Spleen (tissue), 11 donors: ENCODE measurements around the gene HOXD13. TPM values are rescaled to one million over a fixed set of nuclear protein-coding genes. Genes with fewer than 3 reads are reported as not detected.

Source experiments
- DNase-seq: peaks from one replicate; pipeline ENCODE4 v3.0.0-alpha.2; 2020
- H3K27ac ChIP-seq, 8 donors: fragments of 200-600 bp; sonication (generic) in 7 of 8; 1 replicate in 4 of 8; 2 replicates in 4 of 8; pipeline versions ENCODE4 v1.5.0 to v1.8.0; 2016 to 2021; ENCODE audit warnings: inconsistent platforms in 4 of 8, mild to moderate bottlenecking in 4 of 8, moderate library complexity in 1 of 8
- H3K27me3 ChIP-seq, 7 donors: fragments of 200-600 bp; sonication (generic) in 6 of 7; replicated peaks in 1 of 7; 1 replicate in 4 of 7; 2 replicates in 3 of 7; pipeline versions ENCODE4 v1.5.0 to v1.8.0; 2016 to 2021; ENCODE audit warnings: inconsistent platforms in 3 of 7, mild to moderate bottlenecking in 1 of 7
- H3K36me3 ChIP-seq, 6 donors: fragments of 200-600 bp; sonication (generic) in 5 of 6; 1 replicate in 4 of 6; 2 replicates in 2 of 6; pipeline versions ENCODE4 v1.5.0 to v1.8.0; 2016 to 2021; ENCODE audit warnings: inconsistent platforms in 2 of 6
- H3K4me1 ChIP-seq, 6 donors: fragments of 200-600 bp; sonication (generic) in 5 of 6; 1 replicate in 3 of 6; 2 replicates in 3 of 6; pipeline versions ENCODE4 v1.5.0 to v1.8.0; 2016 to 2021; ENCODE audit warnings: inconsistent platforms in 3 of 6
- H3K4me3 ChIP-seq, 8 donors: fragments of 200-600 bp; sonication (generic) in 7 of 8; 1 replicate in 4 of 8; 2 replicates in 4 of 8; pipeline versions ENCODE4 v1.5.0 to v1.8.0; 2016 to 2021; ENCODE audit warnings: inconsistent platforms in 4 of 8, mild to moderate bottlenecking in 4 of 8, moderate library complexity in 2 of 8
- H3K9me3 ChIP-seq, 8 donors: fragments of 200-600 bp; sonication (generic) in 7 of 8; 1 replicate in 4 of 8; 2 replicates in 4 of 8; pipeline versions ENCODE4 v1.5.0 to v1.8.0; 2016 to 2021; ENCODE audit warnings: inconsistent platforms in 4 of 8
- POLR2A ChIP-seq, 3 donors: fragments of 450-650 bp; IDR thresholded peaks; one replicate each; pipeline ENCODE4 v1.5.1; 2017; ENCODE audit warnings: antibody characterized with exemption in 3 of 3, mild to moderate bottlenecking in 1 of 3
- POLR2AphosphoS5 ChIP-seq, 3 donors: sonication (generic); formaldehyde crosslinking; IDR thresholded peaks; one replicate each; pipeline ENCODE4 v1.5.1; 2017; ENCODE audit warnings: antibody characterized with exemption in 3 of 3
- WGBS, 5 donors: extraction: QIAGEN DNeasy Blood & Tissue Kit in 3 of 5; methylation state at CpG; one replicate each; pipeline versions ENCODE4 v1.1.5 to v1.1.7; 2013 to 2018; 5-methylcytosine and 5-hydroxymethylcytosine counted together
- intact Hi-C: fragments of 100-400 bp; cut with DNase I; formaldehyde crosslinking; loops from one replicate; pipeline ENCODE4 v1.15.0; 2023; ENCODE audit warnings: low total_unique reads
- polyA plus RNA-seq, 3 donors: library from polyadenylated mRNA; stranded (reverse); fragments of 200-250 nt; gene quantifications; one replicate each; pipeline ENCODE4 v1.2.1, GENCODE V29; 2013
- total RNA-seq, 7 donors: library from RNA; depleted of rRNA in 3 of 7; stranded (reverse); fragments of >200 nt in 3 of 7; fragmentation: NEBNext Ultra II Directional in 4 of 7; extraction: Animal tissue kit (Norgen Biotek cat#: 25700) in 4 of 7; gene quantifications; one replicate each; pipeline versions ENCODE4 v1.1.0 to v1.2.1, GENCODE V29; 2016 to 2021
- TF ChIP-seq, protein P1 (sequence below), 11 experiments: fragments of 200-600 bp in 7 of 11; fragments of 450-650 bp in 4 of 11; sonication (generic) in 4 of 11; IDR thresholded peaks in 8 of 11; conservative IDR thresholded peaks in 3 of 11; 1 replicate in 7 of 11; 2 replicates in 4 of 11; pipeline versions ENCODE4 v1.4.0 to v1.8.0; 2016 to 2021; ENCODE audit warnings: antibody characterized with exemption in 11 of 11, inconsistent platforms in 4 of 11, mild to moderate bottlenecking in 1 of 11
- donor health status: healthy with polysubstance abuse.
- donor health status: DM: no; HTN: no; CAD: no; lungs with moderate emphysema.
- donor health status: DM: no; HTN: no; CAD: no.
- donor health status: Bipolar disorder and iron deficiency.
- donor health status: healthy.
- donor health status: DM: no; HTN: no; CAD: no.
- donor health status: DM: yes; HTN: yes; CAD: no.

HOXD13 gene
- total and polyA plus RNA-seq, 10 donors, result not detected

DNA sequence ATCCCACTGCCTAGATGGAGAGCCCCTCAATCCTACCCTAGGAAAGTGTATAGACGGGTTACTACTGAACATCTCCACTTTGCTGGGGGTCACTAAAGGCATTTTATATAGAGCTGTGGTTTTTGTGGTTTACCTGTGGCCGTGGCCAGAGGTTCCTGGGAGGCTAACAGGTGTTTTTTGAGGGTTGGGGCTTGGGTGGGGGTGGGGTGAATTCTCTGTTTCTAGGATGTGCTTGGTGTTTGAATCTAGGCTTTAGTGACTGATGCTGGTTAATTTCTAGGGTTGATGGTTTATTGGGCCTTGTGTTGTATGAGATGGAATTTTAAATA lies 44.7 kb downstream of the HOXD13 start:
- peak overlapping the region; percentile 69 to 93 (median 86) for H3K27ac ChIP-seq
- 8 to 19% (median 13%) methylated on average over 2 of the region's 2 CpGs for WGBS, 5 donors
- DNase-seq, result no peak
- TF ChIP-seq POLR2A (IDR thresholded peaks at IDR 0.05) (no peak), POLR2AphosphoS5 (IDR thresholded peaks at IDR 0.05) (no peak)
- TF ChIP-seq, protein P1, sequence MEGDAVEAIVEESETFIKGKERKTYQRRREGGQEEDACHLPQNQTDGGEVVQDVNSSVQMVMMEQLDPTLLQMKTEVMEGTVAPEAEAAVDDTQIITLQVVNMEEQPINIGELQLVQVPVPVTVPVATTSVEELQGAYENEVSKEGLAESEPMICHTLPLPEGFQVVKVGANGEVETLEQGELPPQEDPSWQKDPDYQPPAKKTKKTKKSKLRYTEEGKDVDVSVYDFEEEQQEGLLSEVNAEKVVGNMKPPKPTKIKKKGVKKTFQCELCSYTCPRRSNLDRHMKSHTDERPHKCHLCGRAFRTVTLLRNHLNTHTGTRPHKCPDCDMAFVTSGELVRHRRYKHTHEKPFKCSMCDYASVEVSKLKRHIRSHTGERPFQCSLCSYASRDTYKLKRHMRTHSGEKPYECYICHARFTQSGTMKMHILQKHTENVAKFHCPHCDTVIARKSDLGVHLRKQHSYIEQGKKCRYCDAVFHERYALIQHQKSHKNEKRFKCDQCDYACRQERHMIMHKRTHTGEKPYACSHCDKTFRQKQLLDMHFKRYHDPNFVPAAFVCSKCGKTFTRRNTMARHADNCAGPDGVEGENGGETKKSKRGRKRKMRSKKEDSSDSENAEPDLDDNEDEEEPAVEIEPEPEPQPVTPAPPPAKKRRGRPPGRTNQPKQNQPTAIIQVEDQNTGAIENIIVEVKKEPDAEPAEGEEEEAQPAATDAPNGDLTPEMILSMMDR (IDR thresholded peaks at IDR 0.05 in 8 of 11, conservative IDR thresholded peaks at IDR 0.05 in 3 of 11), result no peak
- H3K4me3 ChIP-seq, result peak overlapping the region; percentile 12 to 67 (median 36)
- no peaks in the 10 kb centered on the region for H3K36me3 ChIP-seq
- H3K9me3 ChIP-seq, result no peaks in the 10 kb centered on the region
- intact Hi-C loops, result no loop called here
- peaks cover 0 to 100% (median 88%) of the 10 kb centered on the region in 7 donors for H3K27me3 ChIP-seq
- peaks cover 7 to 75% (median 47%) of the 10 kb centered on the region in 6 donors for H3K4me1 ChIP-seq

DNA sequence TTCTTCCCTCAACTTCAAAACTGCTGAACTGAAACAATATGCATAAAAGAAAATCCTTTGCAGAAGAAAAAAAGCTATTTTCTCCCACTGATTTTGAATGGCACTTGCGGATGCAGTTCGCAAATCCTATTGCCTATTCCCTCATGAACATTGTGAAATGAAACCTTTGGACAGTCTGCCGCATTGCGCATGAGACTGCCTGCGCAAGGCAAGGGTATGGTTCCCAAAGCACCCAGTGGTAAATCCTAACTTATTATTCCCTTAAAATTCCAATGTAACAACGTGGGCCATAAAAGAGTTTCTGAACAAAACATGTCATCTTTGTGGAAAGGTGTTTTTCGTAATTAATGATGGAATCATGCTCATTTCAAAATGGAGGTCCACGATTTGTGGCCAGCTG lies 45.4 kb downstream of the HOXD13 start:
- H3K4me3 ChIP-seq, result peak overlapping the region in 6 of 8 donors; percentile 7 to 67 (median 38)
- intact Hi-C loops, result no loop called here
- no peaks in the 10 kb centered on the region for H3K9me3 ChIP-seq
- H3K27ac ChIP-seq, result peak overlapping the region; percentile 60 to 93 (median 86)
- no peaks in the 10 kb centered on the region for H3K36me3 ChIP-seq
- no peak for DNase-seq
- TF ChIP-seq POLR2A (IDR thresholded peaks at IDR 0.05), result no peak
- TF ChIP-seq, protein P1 (IDR thresholded peaks at IDR 0.05 in 8 of 11, conservative IDR thresholded peaks at IDR 0.05 in 3 of 11), result no peak
- TF ChIP-seq POLR2AphosphoS5 (IDR thresholded peaks at IDR 0.05), result no peak
- WGBS, 5 donors, result 39 to 51% (median 44%) methylated on average over 8 of the region's 8 CpGs
- H3K27me3 ChIP-seq, result peaks cover 0 to 100% (median 84%) of the 10 kb centered on the region in 7 donors
- peaks cover 7 to 68% (median 45%) of the 10 kb centered on the region in 6 donors for H3K4me1 ChIP-seq

DNA sequence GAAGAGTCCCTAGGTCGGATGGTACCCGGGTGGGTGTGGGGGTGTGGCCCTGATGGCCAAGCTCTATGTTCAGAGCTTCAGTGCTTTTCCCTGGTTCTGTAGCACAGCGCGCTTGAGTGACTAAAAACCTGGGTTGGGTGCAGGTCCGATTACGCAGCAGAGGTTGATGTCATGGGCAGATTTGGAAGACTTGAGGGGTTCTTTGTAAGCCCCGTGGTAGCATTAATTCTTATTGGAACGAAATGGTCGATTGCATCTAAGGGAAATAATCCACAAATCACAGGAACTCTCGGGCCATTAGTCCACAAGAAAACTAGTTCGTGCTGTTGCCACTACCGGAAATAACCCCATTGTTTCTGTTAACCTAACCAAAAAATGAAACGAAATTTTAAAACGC lies 46.0 kb downstream of the HOXD13 start:
- DNase-seq, result no peak
- no peaks in the 10 kb centered on the region for H3K36me3 ChIP-seq
- peak overlapping the region in 6 of 8 donors; percentile 1 to 67 (median 24) for H3K4me3 ChIP-seq
- WGBS, 5 donors, result 11 to 22% (median 12%) methylated on average over 14 of the region's 14 CpGs
- intact Hi-C loops, result no loop called here
- peak overlapping the region; percentile 60 to 93 (median 86) for H3K27ac ChIP-seq
- TF ChIP-seq, protein P1 (IDR thresholded peaks at IDR 0.05 in 8 of 11, conservative IDR thresholded peaks at IDR 0.05 in 3 of 11), result no peak
- TF ChIP-seq POLR2AphosphoS5 (IDR thresholded peaks at IDR 0.05) (no peak), POLR2A (IDR thresholded peaks at IDR 0.05) (no peak)
- no peaks in the 10 kb centered on the region for H3K9me3 ChIP-seq
- peaks cover 0 to 100% (median 83%) of the 10 kb centered on the region in 7 donors for H3K27me3 ChIP-seq
- peaks cover 7 to 63% (median 42%) of the 10 kb centered on the region in 6 donors for H3K4me1 ChIP-seq

DNA sequence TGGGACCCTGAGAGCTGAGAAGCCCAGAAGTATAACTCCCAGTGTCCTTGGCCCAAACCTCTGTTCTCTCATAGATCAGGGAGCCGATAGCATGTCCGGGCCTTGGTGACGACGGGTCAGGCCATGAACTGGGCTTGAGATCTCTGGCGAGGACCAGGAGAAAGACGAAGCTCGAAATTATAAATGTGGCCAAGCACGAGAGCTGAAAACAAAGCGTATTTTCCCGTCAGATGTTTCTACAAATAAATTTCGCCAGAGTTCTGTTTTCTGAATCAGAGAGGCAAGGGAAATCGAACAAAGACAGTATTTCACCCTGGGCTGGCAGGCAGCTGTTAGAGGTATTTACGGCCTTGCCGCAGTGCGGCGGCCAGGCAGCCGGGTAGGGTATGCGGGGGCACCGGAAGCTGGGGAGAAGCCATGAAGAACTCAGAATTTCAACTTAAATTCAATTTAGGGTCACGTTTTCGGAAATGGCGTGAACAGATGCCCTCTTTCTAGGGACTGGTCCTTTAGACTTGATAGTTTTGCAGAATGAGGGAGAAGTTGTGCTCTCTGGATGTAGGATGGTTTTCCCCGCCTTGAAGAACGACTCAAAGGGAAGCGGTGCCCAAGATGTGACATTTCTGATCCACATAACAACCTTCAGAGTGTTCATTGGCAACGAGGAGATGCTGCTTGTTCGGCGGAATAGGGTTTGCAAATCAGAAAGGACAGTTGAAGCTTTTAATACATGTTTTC lies 46.6 kb downstream of the HOXD13 start:
- TF ChIP-seq, protein P1 (IDR thresholded peaks at IDR 0.05 in 8 of 11, conservative IDR thresholded peaks at IDR 0.05 in 3 of 11), result no peak
- no peak for TF ChIP-seq POLR2A (IDR thresholded peaks at IDR 0.05)
- peak in 1 of 3 donors; percentile 22 for TF ChIP-seq POLR2AphosphoS5 (IDR thresholded peaks at IDR 0.05)
- Histone ChIP-seq H3K27me3 (peaks cover 0 to 100% (median 78%) of the 10 kb centered on the region in 7 donors), H3K9me3 (no peaks in the 10 kb centered on the region), H3K4me3 (peak overlapping the region in 3 of 8 donors; percentile 1 to 67 (median 49)), H3K4me1 (peaks cover 7 to 57% (median 38%) of the 10 kb centered on the region in 6 donors), H3K36me3 (no peaks in the 10 kb centered on the region), H3K27ac (peak overlapping the region; percentile 60 to 93 (median 86))
- intact Hi-C loops, result no loop called here
- DNase-seq, result peak; percentile 61
- 13 to 20% (median 13%) methylated on average over 28 of the region's 28 CpGs for WGBS, 5 donors
